Stimulated activated CD4-positive, alpha-beta T cell treated with anti-CD3 and anti-CD28 coated beads, TNF-alpha, amount 100 ng/mL, for 4 hours (primary cell): ENCODE results near the gene NFIA.
"Not testable (repeated sequence)": the region's sequence is repeated elsewhere in the genome, so short reads cannot be mapped to it uniquely, and the experiment has no call there.

Experiments
- DNase-seq, 3 experiments: peaks; one replicate each; pipeline ENCODE4 v3.0.0-alpha.2; 2020; ENCODE audit warnings: low read depth in 3 of 3

NFIA gene

DNA sequence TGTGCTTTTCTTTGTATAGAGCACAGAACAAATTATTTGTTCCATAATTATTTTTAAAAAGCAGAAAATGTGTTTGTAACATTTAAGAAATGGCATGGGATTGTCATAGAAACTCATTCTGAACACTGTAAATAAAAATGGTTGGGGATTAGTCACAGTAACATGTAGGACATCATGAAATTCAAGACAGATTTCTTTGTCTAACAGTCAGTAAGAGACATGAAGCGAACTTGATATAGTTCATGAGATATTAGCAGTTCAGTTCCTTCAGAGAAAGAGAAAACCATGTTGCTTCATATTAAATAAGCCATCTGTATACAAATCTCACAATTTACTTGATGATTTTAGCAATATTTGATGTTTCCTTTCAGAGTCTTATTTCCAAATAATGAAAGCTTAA is 19.7 kb downstream of the NFIA start:
- DNase-seq: no peak

DNA sequence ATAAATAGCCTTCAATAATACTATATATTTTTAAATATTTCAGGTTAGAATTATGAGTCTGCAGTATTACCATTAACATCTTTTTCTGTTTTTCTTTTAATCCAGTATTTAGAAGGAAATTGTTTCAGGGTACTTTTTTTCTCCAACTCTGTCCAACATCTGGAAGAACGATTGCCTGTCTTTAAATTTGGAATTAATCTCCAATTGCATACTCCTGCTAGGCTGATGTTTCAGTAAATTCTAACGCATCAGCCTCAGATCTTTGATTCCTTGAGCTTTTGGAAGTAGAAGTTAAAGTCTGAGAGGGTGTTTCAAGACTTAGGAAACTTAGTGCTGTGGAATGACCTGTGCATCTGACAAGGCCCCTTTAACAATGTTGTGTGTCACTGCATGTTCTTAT is 20.3 kb downstream of the NFIA start:
- no peak for DNase-seq

DNA sequence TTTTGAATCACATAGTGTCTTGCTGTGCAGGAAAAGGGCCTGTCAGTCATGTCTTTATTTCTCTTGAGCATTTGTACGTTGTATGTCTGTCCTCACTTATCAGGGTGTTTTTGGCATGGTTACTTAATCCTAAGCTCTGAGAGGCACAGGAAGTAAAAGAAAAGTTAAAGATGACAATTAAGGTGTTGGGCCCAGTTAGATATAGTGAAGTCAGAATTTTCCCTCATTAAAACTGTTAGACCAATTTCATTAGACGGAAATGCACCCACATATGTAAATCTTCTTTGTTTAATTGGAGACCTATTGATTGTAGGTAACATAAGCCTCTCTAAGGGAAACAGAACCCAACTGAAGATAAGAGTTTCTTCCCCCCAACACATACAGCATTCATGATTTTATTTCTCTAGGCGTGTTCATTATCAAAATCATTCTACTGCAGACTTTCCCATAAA is 21.9 kb downstream of the NFIA start:
- no peak for DNase-seq

DNA sequence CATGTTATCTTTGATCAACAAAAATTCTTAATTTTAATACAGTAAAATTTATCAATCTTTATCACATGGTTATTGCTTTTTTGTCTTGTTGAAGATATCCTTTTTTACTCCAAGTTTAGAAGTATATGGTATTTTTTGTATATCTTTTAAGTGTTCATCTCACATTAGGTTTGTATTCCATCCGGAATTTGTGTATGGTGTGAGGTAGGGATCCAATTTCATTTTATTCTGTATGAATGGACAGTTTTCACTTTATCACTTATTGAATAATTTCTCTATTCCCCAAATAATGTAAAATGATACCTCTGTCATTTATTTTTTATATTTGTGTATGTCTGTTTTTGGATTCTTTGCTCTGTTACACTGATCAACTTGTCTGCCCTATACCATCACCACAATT is 25.3 kb downstream of the NFIA start:
- no peak for DNase-seq

DNA sequence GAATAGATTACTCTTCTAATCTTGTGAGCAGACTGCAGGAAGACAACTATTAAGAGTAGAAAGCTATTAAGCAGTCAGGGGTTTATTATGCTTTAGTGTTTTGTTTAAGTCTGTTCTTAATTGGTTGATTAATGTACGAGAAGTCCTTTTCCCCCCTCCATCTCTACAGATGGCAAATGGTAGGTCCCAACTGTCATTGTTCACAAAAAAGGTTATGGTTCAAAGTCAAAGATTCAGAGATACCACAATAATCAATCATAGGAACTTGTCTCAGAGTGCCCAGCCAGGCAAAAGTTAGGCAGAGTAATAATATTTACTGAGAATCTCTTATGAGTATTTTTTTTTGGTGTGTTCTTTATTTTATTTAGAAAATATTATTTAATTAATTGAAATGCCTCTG is 26.8 kb downstream of the NFIA start:
- DNase-seq: no peak

DNA sequence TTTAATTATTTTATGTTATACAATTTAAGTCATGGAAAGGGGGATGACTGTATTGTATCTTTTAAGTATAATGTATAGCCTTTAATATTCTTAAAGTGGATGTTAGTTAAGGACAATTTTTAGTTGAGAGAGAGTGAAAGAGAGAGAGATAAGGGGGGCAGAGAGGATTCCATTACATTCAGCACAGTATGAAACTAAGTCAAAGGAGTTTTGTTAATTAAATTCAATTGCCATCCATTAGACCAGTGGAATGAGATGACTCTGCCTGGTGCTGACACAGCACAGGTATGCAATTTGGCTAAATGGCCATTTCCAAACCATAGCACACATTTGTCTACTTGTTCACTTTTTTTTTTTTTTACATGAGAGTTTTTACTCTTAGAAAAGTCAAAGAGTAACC is 27.5 kb downstream of the NFIA start:
- no peak for DNase-seq

DNA sequence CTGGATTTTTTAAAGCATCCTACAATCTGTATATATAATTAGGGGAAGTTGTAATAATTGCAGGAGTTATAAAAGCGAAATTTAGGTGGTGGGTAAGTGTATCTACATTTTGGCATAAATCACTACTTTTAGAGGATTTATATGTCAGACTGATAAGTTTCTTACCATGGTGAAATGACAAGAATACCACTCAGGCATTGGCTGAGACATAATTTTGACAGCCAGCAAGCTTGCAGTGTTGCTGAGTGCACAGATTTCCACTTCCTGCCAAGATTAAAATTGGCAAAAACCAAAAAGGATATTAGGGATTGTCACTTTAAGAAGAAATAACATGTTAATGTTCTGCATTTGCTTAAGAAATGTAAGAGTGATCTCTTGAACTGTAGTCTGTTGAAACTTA is 28.2 kb downstream of the NFIA start:
- DNase-seq: no peak

DNA sequence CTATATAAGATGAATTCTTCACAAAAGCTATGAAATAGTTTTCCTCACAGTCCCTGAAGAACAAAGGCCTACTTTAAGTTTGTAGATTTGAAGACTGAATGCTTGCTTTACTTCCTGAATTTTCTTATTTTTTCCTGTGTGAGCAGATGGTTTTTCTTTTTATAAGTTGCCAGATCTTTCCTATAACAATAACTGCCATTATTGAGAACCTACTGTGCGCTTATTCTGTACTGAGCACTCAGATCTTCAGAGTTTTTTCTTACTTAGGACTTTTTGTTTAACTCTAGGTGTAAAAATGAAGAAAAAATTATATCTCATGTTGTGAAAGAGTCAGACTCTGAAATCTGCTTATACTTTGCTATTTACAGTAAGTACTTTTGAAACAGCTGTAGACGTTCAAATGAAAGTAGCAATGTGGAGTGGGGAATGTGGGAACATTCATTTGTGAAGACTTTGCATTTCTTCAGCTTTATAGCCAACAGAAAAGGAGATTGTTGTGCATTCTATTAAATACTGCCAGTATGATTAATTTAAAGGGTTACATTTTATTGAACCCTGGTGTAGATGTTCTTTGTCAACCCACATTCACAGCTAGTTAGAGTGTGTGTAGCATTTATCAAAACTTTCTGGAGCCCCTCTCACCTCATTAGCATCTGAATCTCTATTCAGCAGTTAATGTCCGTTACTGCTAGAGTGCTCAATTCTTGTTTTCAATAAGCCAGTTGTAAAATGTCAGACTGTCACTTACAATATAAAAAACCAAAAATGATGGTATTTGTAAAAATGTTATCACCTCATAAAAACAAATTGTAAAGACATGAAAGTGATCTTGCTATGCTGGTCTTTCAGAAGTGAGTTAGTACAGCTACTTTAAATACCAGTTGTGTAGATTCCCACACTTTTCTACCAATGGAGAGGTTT is 29.0 kb downstream of the NFIA start:
- DNase-seq: no peak

DNA sequence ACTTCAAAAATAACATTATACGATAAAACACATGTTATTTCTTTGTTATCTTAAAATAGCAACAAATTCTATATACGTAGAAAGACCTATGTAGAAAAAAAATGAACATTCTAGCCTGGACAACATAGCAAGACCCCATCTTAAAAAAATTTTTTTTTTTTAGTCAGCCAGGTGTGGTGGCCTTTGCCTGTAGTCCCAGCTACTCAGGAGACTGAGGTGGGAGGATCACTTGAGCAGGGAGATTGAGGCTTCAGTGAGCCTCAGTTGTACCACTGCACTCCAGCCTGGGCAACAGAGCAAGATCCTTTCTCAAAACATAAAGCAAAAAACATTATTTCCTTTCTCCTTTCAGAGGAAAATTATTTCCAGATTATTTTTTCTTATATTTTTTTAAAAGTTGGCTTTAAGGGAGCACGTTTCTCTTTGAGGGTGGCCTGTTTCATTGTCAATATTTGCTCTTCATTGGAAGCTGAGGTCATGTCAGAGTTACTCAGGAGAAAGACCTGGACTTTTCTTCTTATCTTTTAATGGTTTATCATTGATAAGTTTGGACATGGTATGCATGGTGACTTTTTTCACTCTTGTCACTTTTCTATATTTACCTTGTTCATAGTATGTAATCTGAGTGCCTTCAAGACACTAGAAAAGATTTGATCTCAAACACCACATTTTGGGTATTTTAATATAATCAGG is 32.0 kb downstream of the NFIA start:
- DNase-seq: no peak

DNA sequence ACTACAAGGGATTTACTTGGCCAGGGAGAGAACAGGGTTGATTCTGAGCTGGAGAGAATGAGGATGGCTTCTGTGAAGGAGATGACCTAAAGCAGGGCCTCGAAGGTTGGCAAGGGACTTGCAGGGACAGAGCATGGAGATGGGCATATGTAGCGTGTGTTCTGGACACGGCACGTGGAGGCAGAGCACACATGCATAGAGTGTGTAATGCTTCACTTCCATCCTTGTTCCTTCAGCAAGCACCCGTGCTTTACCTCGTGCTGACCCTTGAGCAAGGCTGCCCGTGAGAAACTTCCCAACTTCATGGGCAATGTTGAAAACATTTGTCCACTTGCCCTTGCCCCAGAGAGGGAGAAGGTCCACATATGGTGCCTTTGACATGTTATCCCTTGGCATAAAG is 33.1 kb downstream of the NFIA start:
- no peak for DNase-seq

DNA sequence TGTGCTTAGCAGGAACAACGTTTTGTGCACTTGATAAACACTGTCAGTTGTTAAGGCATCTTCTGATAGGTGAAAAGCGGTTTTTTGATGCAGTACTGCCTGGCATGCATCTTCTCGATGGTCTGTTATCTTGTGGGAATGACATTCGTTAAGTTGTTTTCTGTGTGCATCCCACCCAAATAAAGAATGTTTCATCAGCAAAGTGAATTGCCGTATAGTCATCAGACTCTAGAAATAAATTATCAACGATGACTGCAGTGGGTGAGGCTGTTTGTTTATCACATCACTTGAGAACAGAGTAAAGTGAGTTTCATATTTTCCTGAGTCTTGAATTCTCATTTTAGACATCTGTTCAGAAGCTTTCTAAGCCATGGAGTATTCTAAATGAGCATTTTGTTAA is 34.1 kb downstream of the NFIA start:
- DNase-seq: no peak

DNA sequence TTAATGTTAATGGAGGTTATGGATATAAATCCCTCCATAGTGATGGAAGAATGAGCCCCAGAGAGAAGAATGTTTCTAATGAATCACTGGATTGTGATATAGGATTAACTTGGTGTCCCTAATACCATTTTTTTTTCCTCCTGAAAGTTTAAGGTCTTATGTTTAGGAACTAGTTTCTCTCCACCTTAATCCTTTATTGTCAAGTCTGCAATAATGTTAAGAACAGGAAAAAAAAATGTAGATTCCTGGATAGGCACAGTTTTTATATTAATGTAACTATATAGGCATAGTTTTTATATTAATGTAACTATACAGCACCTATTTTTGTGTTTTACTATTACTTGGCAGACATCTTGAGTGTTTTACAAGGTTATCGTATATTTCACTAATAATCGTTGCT is 34.9 kb downstream of the NFIA start:
- no peak for DNase-seq

DNA sequence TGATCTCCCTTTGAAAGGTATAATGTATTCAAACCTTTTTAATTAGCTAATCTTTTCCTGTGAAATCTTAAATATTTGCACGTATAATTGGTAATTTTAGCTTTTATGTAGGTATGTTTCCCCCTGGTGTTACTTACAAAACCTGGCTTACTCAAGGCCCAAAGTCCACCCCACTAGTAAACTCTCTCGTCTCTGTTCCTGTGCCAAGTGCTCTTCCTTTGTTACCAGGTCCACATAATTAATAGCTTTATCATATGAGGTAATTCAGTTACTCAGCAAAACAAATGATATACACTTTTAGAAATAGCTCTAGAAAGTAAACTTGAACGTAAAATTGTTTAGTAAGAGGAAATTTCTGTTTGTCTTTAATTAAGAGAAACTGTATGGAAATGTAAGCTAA is 36.7 kb downstream of the NFIA start:
- DNase-seq: no peak

DNA sequence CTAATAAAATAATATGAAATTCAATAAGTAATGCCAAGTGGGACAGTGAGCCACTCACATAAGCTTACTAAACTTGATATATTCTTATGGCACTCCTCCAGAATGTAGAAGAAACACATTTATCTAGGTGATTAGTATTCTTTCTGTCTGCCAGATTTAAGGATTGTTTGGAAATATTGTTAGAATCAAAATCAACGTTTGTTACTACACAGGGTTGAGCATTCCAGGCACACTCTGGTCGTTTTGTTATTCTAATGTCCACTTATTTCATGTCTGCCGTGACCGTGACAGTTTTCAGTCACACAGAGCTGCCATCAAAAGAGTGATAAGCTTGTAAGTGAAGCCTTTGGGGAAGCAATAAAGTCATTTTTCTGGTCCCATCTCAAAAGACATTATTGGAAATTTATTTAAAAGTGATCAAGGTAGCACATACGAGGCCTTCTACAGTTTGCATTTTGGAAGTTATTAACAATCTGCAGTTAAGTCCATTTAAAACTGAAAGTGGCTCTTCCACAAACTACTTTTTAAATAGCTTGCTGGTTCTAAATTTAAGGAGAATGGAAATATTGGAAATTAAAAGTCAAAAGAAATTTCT is 38.0 kb downstream of the NFIA start:
- no peak for DNase-seq

DNA sequence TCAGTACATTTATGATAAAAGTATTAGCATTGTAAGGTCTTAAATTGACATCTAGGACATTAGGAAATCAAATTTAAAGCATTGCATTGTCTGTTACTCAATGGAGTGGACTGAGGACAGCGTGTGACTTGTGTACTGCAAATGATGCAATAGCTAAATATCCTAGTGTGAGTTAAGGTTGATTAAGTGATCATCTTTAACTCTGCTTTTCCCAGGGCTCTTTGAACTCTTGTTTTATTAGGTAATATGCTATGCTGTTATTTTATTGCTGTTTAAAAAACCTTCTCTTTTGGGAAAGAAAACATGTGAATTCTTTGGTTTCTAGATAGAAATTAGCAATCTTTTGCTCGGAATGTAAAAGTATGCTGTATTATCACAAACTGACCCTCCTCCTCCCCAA is 38.6 kb downstream of the NFIA start:
- no peak for DNase-seq

DNA sequence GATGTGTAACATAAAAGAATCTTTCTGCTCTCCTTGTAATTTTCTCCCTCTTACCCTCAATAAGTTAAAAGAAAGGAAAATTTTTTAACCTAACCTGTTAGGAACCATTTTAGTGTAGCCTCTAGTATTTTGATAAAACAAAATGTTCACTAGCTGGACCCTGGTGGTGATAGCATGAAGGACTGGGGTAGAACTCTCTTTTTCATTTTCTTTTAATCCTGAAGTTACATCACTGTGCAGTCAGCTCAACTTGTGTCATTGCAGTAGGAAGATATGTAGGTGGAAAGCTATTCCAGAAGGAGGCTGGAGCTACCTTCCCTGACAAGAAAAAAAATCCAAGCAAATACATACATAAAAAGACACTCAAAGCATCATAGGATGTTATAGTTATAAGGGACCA is 39.3 kb downstream of the NFIA start:
- no peak for DNase-seq

DNA sequence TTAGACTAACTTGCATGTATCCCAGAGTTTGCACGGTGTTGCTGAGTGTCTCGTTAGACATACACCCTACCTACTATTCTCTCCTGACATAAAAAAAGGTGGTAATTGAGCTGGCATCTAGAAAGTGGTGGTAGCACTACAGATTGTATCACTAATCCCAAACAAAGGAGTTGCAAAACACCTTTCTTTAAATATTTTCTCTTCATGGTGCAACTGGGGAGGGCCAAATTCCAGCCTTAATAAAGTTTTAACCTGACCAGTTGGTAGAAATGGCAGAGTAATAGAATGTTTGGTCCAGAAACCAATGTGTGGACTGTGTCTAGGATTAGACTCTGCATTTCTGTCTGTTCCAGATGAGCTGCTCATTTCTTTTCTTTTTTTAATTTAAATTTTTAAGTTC is 40.0 kb downstream of the NFIA start:
- no peak for DNase-seq

DNA sequence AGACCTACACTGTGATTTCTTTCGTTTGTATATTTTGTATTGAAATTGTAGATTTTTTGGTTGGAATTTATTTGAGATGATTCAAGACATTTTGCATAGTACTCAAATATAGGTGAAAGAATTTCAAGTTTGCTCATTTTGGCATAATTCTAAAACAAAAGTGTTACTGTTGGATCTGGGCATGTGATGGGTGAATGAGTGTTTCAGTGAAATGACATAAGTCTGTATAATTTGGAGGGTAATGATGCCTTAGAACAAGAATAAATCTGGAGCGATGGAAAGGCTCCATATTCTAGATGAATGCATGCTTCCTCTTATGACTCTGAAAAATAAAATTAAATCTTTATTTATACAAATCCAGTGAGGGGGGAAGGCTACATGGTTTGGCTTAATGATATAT is 41.0 kb downstream of the NFIA start:
- DNase-seq: no peak

DNA sequence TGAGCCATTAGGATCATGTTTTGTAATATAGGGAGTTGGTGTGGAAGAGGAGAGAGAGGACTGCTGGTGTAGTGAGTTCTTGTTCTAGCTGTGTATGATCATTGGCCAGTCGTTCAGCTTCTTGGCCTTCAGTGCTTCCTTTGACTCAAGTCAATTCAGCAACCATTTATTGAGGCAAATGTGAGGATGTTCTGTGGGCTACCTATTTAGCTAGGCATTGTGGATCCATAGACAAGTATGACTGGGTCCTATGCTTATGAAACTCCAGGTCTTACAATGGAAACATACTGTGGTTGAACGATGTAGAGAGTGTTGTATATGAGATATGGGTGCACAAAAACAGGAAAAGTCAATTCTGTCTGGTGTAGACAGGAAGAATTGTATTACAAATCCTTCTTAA is 41.7 kb downstream of the NFIA start:
- DNase-seq: no peak

DNA sequence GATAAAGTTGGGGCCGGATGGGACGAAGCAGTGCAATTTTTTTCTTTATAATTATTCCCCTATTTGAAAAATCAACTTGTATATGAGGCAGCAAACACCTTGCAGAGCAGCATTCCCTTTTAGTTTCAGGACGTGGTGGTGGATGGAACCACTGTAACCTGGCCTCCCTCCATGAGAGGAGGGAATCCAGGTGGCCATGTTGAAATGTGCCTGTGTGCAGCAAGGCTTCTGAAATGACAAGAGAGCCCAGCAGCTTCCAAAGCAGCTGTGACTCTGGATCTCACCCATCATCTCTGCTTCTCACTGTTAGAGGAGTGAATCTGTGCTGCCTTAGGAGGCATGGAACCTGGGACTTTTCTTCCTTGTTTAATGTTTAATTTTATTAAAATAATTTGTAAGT is 42.3 kb downstream of the NFIA start:
- DNase-seq: no peak

DNA sequence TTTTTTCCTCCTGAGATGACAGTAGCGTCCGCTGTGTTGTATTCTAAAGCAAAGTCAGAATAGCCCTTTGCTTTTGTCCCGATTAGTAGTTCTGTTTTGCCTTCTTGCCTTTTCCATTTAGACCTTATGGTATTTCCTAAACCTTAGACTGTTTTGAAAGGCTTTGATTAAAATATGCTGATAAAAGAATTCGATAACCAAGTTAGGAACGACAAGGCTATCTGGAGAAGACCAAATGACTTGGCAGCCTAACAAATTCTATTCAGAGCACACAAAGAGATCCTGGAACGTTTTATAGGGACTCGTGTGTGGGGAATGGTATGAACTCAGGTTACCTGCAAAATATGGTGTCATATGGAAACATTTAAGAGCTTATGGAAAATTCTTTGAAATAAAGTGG is 42.9 kb downstream of the NFIA start:
- no peak for DNase-seq

DNA sequence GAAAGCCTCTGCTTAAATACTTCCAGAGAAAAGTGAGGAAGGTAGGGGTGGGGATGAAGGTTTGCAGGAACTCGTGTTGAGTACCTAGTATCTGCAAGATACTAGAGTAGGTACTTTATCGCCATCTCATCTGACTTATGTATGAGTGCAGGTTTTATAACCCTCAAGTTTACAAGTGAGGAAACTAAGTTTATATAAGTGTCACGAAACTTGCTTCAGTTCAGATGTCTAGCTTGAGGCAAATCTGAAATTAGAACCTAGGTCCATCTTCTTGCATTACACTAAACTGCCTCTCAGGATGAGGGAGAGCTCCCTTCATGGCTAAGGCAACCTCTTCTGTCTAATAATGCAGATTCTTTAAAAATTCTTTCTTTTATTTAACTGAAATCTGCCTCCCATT is 43.5 kb downstream of the NFIA start:
- DNase-seq: no peak

DNA sequence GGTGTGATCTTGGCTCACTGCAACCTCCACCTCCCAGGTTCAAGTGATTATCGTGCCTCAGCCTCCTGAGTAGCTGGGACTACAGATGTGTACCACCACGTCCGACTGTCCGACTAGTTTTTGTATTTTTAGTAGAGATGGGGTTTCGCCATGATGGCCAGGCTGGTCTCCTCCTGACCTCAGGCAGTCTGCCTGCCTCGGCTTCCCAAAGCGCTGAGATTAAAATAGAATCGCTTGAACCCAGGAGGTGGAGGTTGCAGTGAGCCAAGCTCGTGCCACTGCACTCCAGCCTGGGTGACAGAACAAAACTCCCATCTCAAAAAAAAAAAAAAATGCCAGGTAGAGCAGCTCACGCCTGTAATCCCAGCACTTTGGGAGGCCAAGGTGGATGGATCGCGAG is 44.5 kb downstream of the NFIA start:
- DNase-seq: not testable (repeated sequence)
